GM20431 (cell line): ENCODE data around the gene MT2A.

Experiments
- in situ Hi-C: fragments of 300-500 bp; cut with MseI, MboI; formaldehyde crosslinking; loops from one replicate; pipeline ENCODE4 v1.15.0; 2020; ENCODE audit warnings: low sequenced_read_pairs; ENCODE audit not compliant: unreplicated experiment

MT2A gene

GRCh38 chr16:56658327-56658875 is 50.0 kb downstream of the MT2A start:
- in situ Hi-C loops, result no loop called here
